T follicular helper cell (primary cell): ENCODE measurements around the gene PROX1.
"Not testable (repeated sequence)": the region's sequence is repeated elsewhere in the genome, so short reads cannot be mapped to it uniquely, and the experiment has no call there.

Experiments used
- DNase-seq: peaks from one replicate; pipeline ENCODE4 v3.0.0-alpha.2; 2020; ENCODE audit warnings: low read depth

The PROX1 gene

GRCh38 chr1:214072426-214073157 is 84.8 kb downstream of the PROX1 start:
- no peak for DNase-seq

- DNase-seq: no peak
These were observed 86.7 kb downstream of the PROX1 start for GRCh38 chr1:214074477-214074876.

DNA sequence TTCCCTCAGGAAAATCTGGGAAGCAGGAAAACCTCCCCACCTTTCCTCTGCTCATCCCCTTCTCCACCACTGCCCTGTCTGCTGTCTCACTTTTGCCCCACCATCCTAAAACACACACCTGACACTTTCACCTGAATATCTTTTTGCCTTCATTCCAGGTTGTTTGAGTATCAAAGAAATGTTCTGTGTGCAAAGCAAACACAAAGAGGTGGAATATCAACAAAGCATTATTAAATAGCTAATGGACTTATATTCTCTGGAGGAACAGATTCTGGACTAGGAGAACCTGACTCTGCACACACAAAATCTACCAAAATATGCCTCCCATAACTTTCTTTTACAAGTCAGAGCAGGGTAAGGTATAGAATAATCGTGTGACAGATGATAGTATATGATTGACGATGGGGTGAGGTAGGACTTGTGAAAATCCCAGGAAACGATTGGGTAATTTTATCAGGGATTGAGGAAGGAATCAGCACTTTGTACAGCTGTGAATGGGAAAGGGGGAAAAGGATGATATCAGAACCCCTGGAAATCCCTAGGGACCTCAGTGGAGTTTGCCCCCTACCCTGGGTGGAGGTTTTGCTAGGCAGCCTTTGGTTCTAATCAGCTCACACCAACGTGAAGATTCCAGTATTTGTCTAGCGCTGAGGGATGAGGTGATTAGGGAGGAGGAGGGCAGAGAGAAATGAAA is 87.7 kb downstream of the PROX1 start:
- DNase-seq: no peak

DNA sequence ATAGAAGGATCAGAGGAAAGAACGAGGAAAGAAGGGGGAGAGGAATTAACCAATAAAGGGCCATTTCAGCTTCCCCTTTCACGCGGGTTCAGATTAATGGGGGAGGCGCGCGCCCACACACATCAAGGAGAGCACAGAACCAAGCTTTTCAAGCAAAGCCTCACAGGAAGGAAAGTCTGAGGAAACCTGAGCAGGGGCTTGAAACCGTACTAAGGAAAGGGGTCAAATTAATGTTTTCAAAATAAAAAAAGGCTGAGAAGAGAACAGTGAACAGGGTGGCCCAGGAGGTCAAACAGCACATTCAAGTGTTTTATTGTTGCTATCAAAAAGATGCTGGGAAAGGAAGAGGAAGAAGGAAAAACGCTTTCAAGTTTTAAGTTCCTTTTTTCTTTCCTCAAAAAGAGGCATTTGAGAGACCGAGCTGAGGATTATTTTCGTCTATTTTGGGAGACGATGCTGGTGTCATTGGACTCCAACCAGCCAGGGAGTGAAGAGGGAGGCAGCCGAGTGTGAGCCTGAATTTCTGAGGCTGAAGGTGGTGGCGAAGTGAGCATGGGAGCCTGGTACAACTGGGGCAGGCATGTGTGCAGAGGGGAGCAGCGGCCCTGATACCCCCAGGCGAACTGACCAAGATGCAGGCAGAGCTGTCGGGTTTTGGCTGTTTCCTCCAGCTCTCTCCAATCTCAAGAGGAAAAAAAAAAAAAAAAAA is 88.4 kb downstream of the PROX1 start:
- no peak for DNase-seq

DNA sequence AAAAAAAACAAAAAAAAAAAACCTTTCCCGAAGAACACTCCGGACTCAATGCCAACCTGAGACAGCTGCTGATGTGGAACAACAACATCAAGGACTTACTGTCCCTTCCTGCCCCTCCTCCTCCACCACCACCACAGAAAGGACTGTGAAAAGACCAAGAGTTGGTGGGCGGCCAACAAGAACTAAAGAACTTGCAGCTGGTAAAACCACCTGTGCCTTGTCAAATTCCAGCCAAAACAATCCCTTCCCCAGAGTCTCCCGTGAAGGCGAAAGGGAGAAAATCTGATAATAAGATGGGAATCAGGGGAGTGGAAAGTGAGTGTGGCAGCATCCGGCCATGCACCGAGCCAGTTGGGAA is 88.9 kb downstream of the PROX1 start:
- DNase-seq: no peak

DNA sequence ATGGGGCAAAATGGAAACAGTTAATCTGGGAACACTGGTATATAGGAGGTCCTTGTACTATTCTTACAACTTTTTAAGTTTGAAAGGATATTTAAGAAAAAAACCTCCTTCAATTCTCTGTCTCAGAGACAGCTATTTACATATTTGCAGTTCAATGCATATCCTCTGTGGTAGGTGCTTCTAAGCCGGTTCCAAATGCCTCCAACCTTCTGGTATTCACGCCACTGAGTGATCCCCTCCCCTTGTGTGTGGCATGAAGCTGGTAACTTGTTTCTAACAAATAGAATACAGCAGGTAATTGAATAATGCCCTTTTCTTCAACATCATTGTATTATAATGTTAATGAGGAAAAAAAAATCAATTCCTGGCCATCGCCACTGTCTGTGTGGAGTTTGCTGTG is 91.2 kb downstream of the PROX1 start:
- no peak for DNase-seq

- no peak for DNase-seq
These were observed 97.6 kb downstream of the PROX1 start for GRCh38 chr1:214085325-214085724.

GRCh38 chr1:214086945-214087344 is 99.2 kb downstream of the PROX1 start:
- no peak for DNase-seq

GRCh38 chr1:214089003-214089402 is 101.2 kb downstream of the PROX1 start:
- DNase-seq: not testable (repeated sequence)
